Peyer's patch (tissue), 4 donors: ENCODE results near the gene RND2.

Source experiments
- CTCF ChIP-seq, 6 experiments: fragments of 450-650 bp in 4 of 6; fragments of 200-600 bp in 2 of 6; sonication (generic) in 1 of 6; IDR thresholded peaks; one replicate each; pipeline ENCODE4 v1.5.1; 2017 to 2019; ENCODE audit warnings: antibody characterized with exemption in 6 of 6, mild to moderate bottlenecking in 3 of 6, moderate library complexity in 1 of 6
- POLR2A ChIP-seq, 2 donors: fragments of 450-650 bp; IDR thresholded peaks; one replicate each; pipeline ENCODE4 v1.5.1; 2017; ENCODE audit warnings: antibody characterized with exemption in 2 of 2, mild to moderate bottlenecking in 2 of 2, moderate library complexity in 2 of 2

GRCh38 chr17:43025766-43026537 is 921 bp downstream of the RND2 start:
- no peak for TF ChIP-seq POLR2A (IDR thresholded peaks at IDR 0.05)
- no peak for TF ChIP-seq CTCF (IDR thresholded peaks at IDR 0.05)
